SH-SY5Y (cell line): ENCODE measurements around the gene VPS16.

Experiments
- GATA2 ChIP-seq: IDR thresholded peaks from 2 replicates; pipeline ENCODE4 v1.6.1; 2011; ENCODE audit warnings: mild to moderate bottlenecking, low read depth, low read length
- GATA3 ChIP-seq: IDR thresholded peaks from 2 replicates; pipeline ENCODE4 v1.6.1; 2011; ENCODE audit warnings: low read depth, mild to moderate bottlenecking, low read length, moderate library complexity

- TF ChIP-seq GATA2 (no peak), GATA3 (no peak)
Observed at GRCh38 chr20:2869381-2869780, 28.8 kb downstream of the VPS16 start.
